Measurements from ENCODE around the gene DRAXIN. TPM values are rescaled to one million over a fixed set of nuclear protein-coding genes. Genes with fewer than 3 reads are reported as not detected.

The DRAXIN gene
- total RNA-seq, 1 donor from 2014 or later = 1.7 TPM

- no peak for DNase-seq (ENCODE audit: low read depth)
- no peak overlapping the region for H3K4me3 Mint-ChIP-seq (ENCODE audit: unreplicated experiment)
- H3K4me1 Mint-ChIP-seq (ENCODE audit: low read depth, unreplicated experiment) = peaks cover 19% of the 10 kb centered on the region
- H3K27me3 Mint-ChIP-seq (ENCODE audit: low read depth, unreplicated experiment) = no peaks in the 10 kb centered on the region
- no peak overlapping the region for H3K27ac ChIP-seq (ENCODE audit: low read depth, low read length)
- H3K4me1 ChIP-seq (ENCODE audit: insufficient read depth, low read length) = no peaks in the 10 kb centered on the region
- H4K20me1 ChIP-seq (ENCODE audit: insufficient read depth, low read length) = no peaks in the 10 kb centered on the region
- H3K27me3 ChIP-seq (ENCODE audit: insufficient read depth, low read length) = no peaks in the 10 kb centered on the region
- no peaks in the 10 kb centered on the region for H3K9me3 ChIP-seq (ENCODE audit: insufficient read depth, low read depth, low read length)
- no peak overlapping the region for H3K4me3 ChIP-seq (ENCODE audit: insufficient read depth, low read depth, low read length)
- no peak overlapping the region for H2AFZ ChIP-seq (ENCODE audit: low read depth, low read length)
- H3K4me2 ChIP-seq (ENCODE audit: low read length) = no peak overlapping the region
- H3K36me3 ChIP-seq (ENCODE audit: insufficient read depth, low read length) = no peaks in the 10 kb centered on the region
- FAIRE-seq = no peak
- no peak overlapping the region for H3K9ac ChIP-seq (ENCODE audit: low read length)
- peaks cover 6% of the 10 kb centered on the region for H3K9me3 Mint-ChIP-seq (ENCODE audit: unreplicated experiment)
- no peak overlapping the region for H3K27ac Mint-ChIP-seq (ENCODE audit: unreplicated experiment)
- H3K36me3 Mint-ChIP-seq (ENCODE audit: low read depth, unreplicated experiment) = peaks cover 6% of the 10 kb centered on the region
- H3K79me2 ChIP-seq (ENCODE audit: insufficient read depth, low read length) = no peaks in the 10 kb centered on the region
- TF ChIP-seq EZH2 (IDR thresholded peaks at IDR 0.05; ENCODE audit: insufficient read depth, low read length) (no peak), CTCF (IDR thresholded peaks at IDR 0.05; ENCODE audit: insufficient read depth, low read depth, low read length) (no peak)
These were observed 59.6 kb downstream of the DRAXIN start for GRCh38 chr1:11751087-11751486.

- Mint-ChIP-seq H3K27ac (ENCODE audit: unreplicated experiment) (no peak overlapping the region), H3K4me1 (ENCODE audit: low read depth, unreplicated experiment) (peaks cover 19% of the 10 kb centered on the region), H3K27me3 (ENCODE audit: low read depth, unreplicated experiment) (peaks cover 3% of the 10 kb centered on the region), H3K36me3 (ENCODE audit: low read depth, unreplicated experiment) (peaks cover 3% of the 10 kb centered on the region), H3K9me3 (ENCODE audit: unreplicated experiment) (peaks cover 10% of the 10 kb centered on the region), H3K4me3 (ENCODE audit: unreplicated experiment) (no peak overlapping the region)
- Histone ChIP-seq H3K9me3 (ENCODE audit: insufficient read depth, low read depth, low read length) (no peaks in the 10 kb centered on the region), H2AFZ (ENCODE audit: low read depth, low read length) (no peak overlapping the region), H3K27me3 (ENCODE audit: insufficient read depth, low read length) (no peaks in the 10 kb centered on the region), H3K4me2 (ENCODE audit: low read length) (no peak overlapping the region), H3K36me3 (ENCODE audit: insufficient read depth, low read length) (no peaks in the 10 kb centered on the region), H3K4me3 (ENCODE audit: insufficient read depth, low read depth, low read length) (no peak overlapping the region), H3K27ac (ENCODE audit: low read depth, low read length) (no peak overlapping the region), H3K79me2 (ENCODE audit: insufficient read depth, low read length) (no peaks in the 10 kb centered on the region), H4K20me1 (ENCODE audit: insufficient read depth, low read length) (no peaks in the 10 kb centered on the region), H3K9ac (ENCODE audit: low read length) (no peak overlapping the region), H3K4me1 (ENCODE audit: insufficient read depth, low read length) (no peaks in the 10 kb centered on the region)
- FAIRE-seq (no peak), DNase-seq (ENCODE audit: low read depth) (no peak)
- TF ChIP-seq CTCF (IDR thresholded peaks at IDR 0.05; ENCODE audit: insufficient read depth, low read depth, low read length) = no peak
- TF ChIP-seq EZH2 (IDR thresholded peaks at IDR 0.05; ENCODE audit: insufficient read depth, low read length) = no peak
These were observed 61.0 kb downstream of the DRAXIN start for GRCh38 chr1:11752359-11753088.

GRCh38 chr1:11753555-11754208 is 62.2 kb downstream of the DRAXIN start:
- H3K27ac ChIP-seq (ENCODE audit: low read depth, low read length) = no peak overlapping the region
- DNase-seq (ENCODE audit: low read depth) = peak; percentile 39
- TF ChIP-seq EZH2 (IDR thresholded peaks at IDR 0.05; ENCODE audit: insufficient read depth, low read length) (no peak), CTCF (IDR thresholded peaks at IDR 0.05; ENCODE audit: insufficient read depth, low read depth, low read length) (no peak)
- no peak overlapping the region for H3K4me3 Mint-ChIP-seq (ENCODE audit: unreplicated experiment)
- no peak overlapping the region for H3K4me3 ChIP-seq (ENCODE audit: insufficient read depth, low read depth, low read length)
- H3K36me3 Mint-ChIP-seq (ENCODE audit: low read depth, unreplicated experiment) = peaks cover 3% of the 10 kb centered on the region
- H3K9me3 Mint-ChIP-seq (ENCODE audit: unreplicated experiment) = peaks cover 10% of the 10 kb centered on the region
- peak overlapping the region; percentile 4 for H3K27ac Mint-ChIP-seq (ENCODE audit: unreplicated experiment)
- H3K27me3 Mint-ChIP-seq (ENCODE audit: low read depth, unreplicated experiment) = peaks cover 3% of the 10 kb centered on the region
- no peaks in the 10 kb centered on the region for H3K9me3 ChIP-seq (ENCODE audit: insufficient read depth, low read depth, low read length)
- H3K79me2 ChIP-seq (ENCODE audit: insufficient read depth, low read length) = no peaks in the 10 kb centered on the region
- H2AFZ ChIP-seq (ENCODE audit: low read depth, low read length) = no peak overlapping the region
- no peaks in the 10 kb centered on the region for H3K4me1 ChIP-seq (ENCODE audit: insufficient read depth, low read length)
- H3K4me1 Mint-ChIP-seq (ENCODE audit: low read depth, unreplicated experiment) = peaks cover 19% of the 10 kb centered on the region
- FAIRE-seq = no peak
- no peaks in the 10 kb centered on the region for H3K27me3 ChIP-seq (ENCODE audit: insufficient read depth, low read length)
- no peaks in the 10 kb centered on the region for H3K36me3 ChIP-seq (ENCODE audit: insufficient read depth, low read length)
- no peak overlapping the region for H3K4me2 ChIP-seq (ENCODE audit: low read length)
- no peak overlapping the region for H3K9ac ChIP-seq (ENCODE audit: low read length)
- H4K20me1 ChIP-seq (ENCODE audit: insufficient read depth, low read length) = no peaks in the 10 kb centered on the region
